HG03439 (cell line): ENCODE measurements around the gene TOMM5.

ENCODE experiments used
- ATAC-seq: cut with Tn5 transposase; IDR thresholded peaks from one replicate; pipeline ENCODE4 v1.9.1; 2021; ENCODE audit warnings: mild to moderate bottlenecking, moderate library complexity; ENCODE audit not compliant: unreplicated experiment

TOMM5 gene

GRCh38 chr9:37563806-37564513, 28.4 kb downstream of the TOMM5 start:
- no peak for ATAC-seq

- no peak for ATAC-seq
These were observed 29.6 kb downstream of the TOMM5 start for GRCh38 chr9:37562826-37563225.

- ATAC-seq = no peak
These were observed 30.7 kb downstream of the TOMM5 start for GRCh38 chr9:37561682-37562081.

- no peak for ATAC-seq
These were observed 32.4 kb downstream of the TOMM5 start for GRCh38 chr9:37559855-37560592.

GRCh38 chr9:37559125-37559524, 33.3 kb downstream of the TOMM5 start:
- no peak for ATAC-seq

- ATAC-seq = no peak
These were observed 36.6 kb downstream of the TOMM5 start for GRCh38 chr9:37555786-37556185.

- no peak for ATAC-seq
These were observed 38.1 kb downstream of the TOMM5 start for GRCh38 chr9:37554318-37554717.

- no peak for ATAC-seq
These were observed 40.5 kb downstream of the TOMM5 start for GRCh38 chr9:37551888-37552287.

- no peak for ATAC-seq
These were observed 40.9 kb downstream of the TOMM5 start for GRCh38 chr9:37551468-37551867.

GRCh38 chr9:37550781-37551180, 41.6 kb downstream of the TOMM5 start:
- ATAC-seq = no peak

GRCh38 chr9:37549527-37549926, 42.9 kb downstream of the TOMM5 start:
- no peak for ATAC-seq

GRCh38 chr9:37547328-37547878, 45.0 kb downstream of the TOMM5 start:
- no peak for ATAC-seq

GRCh38 chr9:37543468-37543867, 48.9 kb downstream of the TOMM5 start:
- no peak for ATAC-seq

- ATAC-seq = no peak
These were observed 49.5 kb downstream of the TOMM5 start for GRCh38 chr9:37542895-37543294.

- ATAC-seq = no peak
These were observed 49.9 kb downstream of the TOMM5 start for GRCh38 chr9:37542488-37542887.

- no peak for ATAC-seq
These were observed 50.9 kb downstream of the TOMM5 start for GRCh38 chr9:37541465-37541864.

GRCh38 chr9:37540634-37541033, 51.8 kb downstream of the TOMM5 start:
- ATAC-seq = no peak

GRCh38 chr9:37539634-37540033, 52.8 kb downstream of the TOMM5 start:
- ATAC-seq = no peak
